Measurements from ENCODE around the gene CYSTM1.

Gene CYSTM1

DNA sequence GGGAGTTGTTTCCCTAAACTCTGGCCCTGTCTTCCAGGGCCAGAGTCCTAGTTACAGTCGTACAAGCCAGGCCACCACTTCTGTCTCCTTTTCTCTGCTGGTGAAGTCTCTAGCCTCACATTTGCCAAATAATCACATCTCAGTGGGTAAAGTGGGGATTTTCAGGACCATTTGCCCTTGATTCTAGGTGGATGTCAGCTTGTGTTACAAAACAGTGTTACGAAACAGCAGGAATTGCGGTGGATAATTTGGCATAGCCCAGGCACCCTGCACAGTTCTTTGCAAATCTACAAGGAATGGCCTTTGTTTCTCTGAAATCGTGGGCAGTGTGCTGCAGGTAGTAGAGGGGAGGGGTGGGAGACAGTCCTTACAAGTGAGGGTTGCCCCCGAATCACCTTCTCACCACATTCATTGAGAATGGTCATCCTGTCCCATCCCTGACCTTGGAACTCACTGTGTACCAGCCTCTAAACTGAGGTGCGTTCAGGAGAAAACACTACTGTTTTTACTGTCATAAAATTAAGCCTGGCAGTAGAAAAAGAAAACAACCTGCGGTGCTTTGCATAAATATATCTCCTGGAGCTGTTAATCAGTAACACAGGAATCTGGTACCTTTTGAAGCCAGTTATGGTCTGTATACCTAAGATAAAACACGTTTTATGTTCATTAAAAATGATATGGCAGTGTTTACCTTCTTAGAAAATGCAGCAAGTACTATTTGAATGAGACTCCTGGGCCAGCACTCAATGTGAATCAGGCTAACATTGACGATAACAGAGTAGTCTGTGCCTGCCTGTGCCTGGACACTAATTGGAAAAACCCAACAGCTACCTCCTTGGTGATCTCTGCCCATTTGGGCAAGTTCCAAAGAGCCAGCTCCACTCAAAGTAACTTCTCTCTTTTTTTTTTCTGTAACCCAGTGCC is 44.3 kb downstream of the CYSTM1 start:
- no peak for TF ChIP-seq POLR2A (IDR thresholded peaks at IDR 0.05; ENCODE audit: low read depth, low read length)
- no peak for DNase-seq (ENCODE audit: insufficient read length, low spot score)
- FAIRE-seq: no peak

DNA sequence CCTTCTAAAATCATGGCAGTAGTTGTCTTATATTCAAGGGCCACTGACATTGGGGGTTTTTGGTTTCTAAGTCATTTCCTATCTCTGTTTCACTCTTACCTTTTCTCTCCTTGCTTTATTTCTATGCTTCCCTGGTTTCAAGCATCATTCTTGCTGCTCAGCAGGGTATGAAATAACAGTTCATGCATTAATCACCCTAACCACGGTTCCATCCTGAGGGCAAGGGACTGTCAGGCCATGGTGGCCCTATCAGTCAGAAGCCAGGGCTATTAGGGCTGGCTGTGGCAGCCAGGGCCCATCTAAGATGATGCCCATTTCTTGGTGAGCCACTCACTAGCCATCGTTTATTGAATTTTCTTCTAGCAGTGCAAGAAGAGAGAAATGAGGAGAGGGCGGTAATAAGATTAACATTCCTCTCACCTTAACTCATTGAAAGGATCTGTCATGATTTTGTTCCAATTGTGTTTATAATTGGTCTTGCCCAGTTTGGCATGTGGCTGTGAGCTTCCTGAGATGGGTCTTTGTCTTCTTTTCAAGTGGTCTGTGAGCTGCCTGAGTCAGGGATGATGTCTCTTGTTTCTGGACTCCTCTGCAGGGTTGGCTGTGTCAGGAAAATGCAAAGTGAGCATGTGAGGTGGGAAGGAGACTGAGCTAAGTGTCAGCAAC is 45.2 kb downstream of the CYSTM1 start:
- TF ChIP-seq POLR2A (IDR thresholded peaks at IDR 0.05; ENCODE audit: low read depth, low read length): no peak
- FAIRE-seq: no peak
- DNase-seq (ENCODE audit: insufficient read length, low spot score): no peak

DNA sequence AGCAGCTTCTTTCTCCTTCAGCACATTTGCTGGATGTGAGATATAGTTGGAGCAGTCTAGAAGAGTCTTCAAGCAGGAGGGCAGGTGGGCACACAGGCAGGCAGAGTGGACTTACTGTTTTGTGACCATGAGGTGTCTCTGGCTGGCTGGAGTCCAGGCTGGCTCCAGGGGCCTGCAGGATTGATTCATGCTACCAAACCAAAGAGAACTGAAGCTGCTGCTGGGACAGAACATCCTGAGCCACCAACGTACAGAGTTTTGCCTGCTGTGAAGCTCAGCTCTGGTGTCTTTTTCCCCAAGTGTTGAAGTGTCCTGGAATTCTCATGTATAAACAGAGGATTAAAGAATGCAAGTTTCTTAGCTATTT is 45.7 kb downstream of the CYSTM1 start:
- no peak for TF ChIP-seq POLR2A (IDR thresholded peaks at IDR 0.05; ENCODE audit: low read depth, low read length)
- FAIRE-seq: no peak
- no peak for DNase-seq (ENCODE audit: insufficient read length, low spot score)

DNA sequence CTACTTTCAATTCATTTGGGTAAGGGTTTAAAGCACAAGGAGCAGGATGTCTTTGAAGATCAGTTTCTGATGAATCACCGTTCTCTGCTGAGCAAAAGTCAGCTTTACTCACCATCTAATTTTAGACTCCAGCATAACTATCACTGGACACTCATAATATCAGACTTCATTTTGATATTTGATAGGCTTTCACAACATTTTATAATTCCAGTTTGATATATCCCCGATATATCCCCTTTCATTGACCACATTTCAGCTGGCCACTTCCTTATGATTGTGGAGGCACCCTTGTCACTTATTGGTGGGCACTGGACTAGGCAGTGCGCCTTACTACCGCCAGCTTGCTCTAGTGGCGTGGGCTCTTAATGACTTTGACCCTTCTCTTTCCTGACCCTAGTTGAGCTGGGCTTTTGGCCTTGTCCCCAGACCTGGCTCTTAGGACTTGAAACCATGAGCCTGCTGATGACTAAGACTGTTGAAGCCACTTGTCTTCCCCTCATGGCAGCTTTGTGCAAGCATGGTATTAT is 46.8 kb downstream of the CYSTM1 start:
- no peak for TF ChIP-seq POLR2A (IDR thresholded peaks at IDR 0.05; ENCODE audit: low read depth, low read length)
- FAIRE-seq: no peak

GRCh38 chr5:140222416-140222815 is 47.4 kb downstream of the CYSTM1 start:
- FAIRE-seq (no peak), DNase-seq (ENCODE audit: insufficient read length, low spot score) (no peak)
- TF ChIP-seq POLR2A (IDR thresholded peaks at IDR 0.05; ENCODE audit: low read depth, low read length): no peak

More for the DNA sequence above, 46.8 kb downstream of the CYSTM1 start:
- peak; percentile 47 for DNase-seq (ENCODE audit: insufficient read length, low spot score)

GRCh38 chr5:140223567-140223966 is 48.6 kb downstream of the CYSTM1 start:
- no peak for TF ChIP-seq POLR2A (IDR thresholded peaks at IDR 0.05; ENCODE audit: low read depth, low read length)
- no peak for FAIRE-seq
- no peak for DNase-seq (ENCODE audit: insufficient read length, low spot score)

DNA sequence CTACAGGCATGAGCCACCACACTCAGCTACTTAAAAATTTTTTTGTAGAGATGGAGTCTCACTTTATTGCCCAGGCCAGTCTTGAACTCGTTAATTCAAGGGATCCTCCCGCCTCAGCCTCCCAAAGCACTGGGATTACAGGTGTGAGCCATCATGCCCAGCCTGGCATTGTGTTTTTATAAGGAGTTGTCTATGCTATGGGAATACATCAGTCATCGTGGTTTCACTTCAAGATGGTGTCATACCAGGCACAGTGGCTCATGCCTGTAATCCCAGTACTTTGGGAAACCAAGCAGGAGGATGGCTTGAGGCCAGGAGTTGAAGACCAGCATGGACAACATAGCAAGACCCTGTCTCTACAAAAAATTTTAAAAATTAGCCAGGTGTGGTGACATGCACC is 49.7 kb downstream of the CYSTM1 start:
- FAIRE-seq: no peak
- TF ChIP-seq POLR2A (IDR thresholded peaks at IDR 0.05; ENCODE audit: low read depth, low read length): no peak
- no peak for DNase-seq (ENCODE audit: insufficient read length, low spot score)

- no peak for DNase-seq (ENCODE audit: insufficient read length, low spot score)
- FAIRE-seq: no peak
- TF ChIP-seq POLR2A (IDR thresholded peaks at IDR 0.05; ENCODE audit: low read depth, low read length): no peak
Measured at GRCh38 chr5:140225396-140225795, 50.4 kb downstream of the CYSTM1 start.

GRCh38 chr5:140227046-140227445 is 52.1 kb downstream of the CYSTM1 start:
- FAIRE-seq: no peak
- DNase-seq (ENCODE audit: insufficient read length, low spot score): no peak
- no peak for TF ChIP-seq POLR2A (IDR thresholded peaks at IDR 0.05; ENCODE audit: low read depth, low read length)

GRCh38 chr5:140228364-140228837 is 53.4 kb downstream of the CYSTM1 start:
- no peak for FAIRE-seq
- no peak for TF ChIP-seq POLR2A (IDR thresholded peaks at IDR 0.05; ENCODE audit: low read depth, low read length)
- DNase-seq (ENCODE audit: insufficient read length, low spot score): no peak

DNA sequence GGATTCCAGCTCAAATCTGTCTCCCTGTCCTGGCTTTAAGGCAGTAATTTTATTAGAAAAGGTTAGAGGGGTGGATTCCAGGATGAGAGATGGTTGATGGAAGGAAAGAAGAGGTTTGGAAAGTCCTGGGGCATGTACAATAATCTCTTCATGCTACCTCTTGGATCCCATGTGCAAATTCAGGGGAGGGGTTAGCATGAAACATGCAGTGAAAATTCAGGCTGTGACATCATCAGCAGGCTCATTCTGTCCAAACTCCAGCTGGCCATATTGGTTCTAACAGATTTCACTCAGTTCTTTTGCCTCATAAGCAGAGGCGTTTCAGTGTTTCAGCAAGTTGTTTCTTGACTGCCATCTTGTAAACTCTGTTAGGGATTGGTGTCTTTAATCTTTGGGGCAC is 55.4 kb downstream of the CYSTM1 start:
- DNase-seq (ENCODE audit: insufficient read length, low spot score): no peak
- TF ChIP-seq POLR2A (IDR thresholded peaks at IDR 0.05; ENCODE audit: low read depth, low read length): no peak
- no peak for FAIRE-seq

GRCh38 chr5:140232731-140233130 is 57.7 kb downstream of the CYSTM1 start:
- no peak for FAIRE-seq
- DNase-seq (ENCODE audit: insufficient read length, low spot score): no peak
- no peak for TF ChIP-seq POLR2A (IDR thresholded peaks at IDR 0.05; ENCODE audit: low read depth, low read length)

DNA sequence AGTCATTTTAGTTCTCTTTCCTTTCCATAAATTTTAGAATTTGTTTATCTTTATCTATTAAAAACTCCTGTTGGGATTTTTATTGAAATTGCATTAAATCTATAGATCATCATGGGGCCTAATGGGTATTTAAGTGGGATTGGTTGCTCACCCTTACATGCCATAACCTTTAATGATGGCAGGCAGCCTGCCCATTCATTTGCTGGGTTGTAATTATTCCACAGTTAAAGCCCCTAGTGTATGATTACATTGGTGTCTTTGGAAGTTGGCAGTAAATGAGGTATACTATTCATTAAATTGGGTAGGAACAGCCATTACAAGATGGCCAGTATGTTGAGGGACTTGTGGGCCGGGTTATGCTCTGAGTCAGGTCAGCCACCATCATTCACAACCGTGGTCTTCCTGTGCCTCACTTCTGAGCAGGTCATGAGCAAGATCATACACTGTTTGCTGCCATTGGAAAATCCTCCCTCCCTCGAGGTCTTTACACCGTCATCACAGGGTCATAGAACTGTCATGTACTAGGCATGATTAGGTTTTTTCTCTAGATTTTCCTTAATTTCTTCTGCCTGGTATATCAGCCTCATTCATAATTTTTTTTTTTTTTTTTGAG is 59.5 kb downstream of the CYSTM1 start:
- no peak for FAIRE-seq
- TF ChIP-seq POLR2A (IDR thresholded peaks at IDR 0.05; ENCODE audit: low read depth, low read length): no peak
- no peak for DNase-seq (ENCODE audit: insufficient read length, low spot score)

Data from H54 (cell line).